Smooth muscle cell (in vitro differentiated cells): ENCODE data around the gene HSPA4. TPM values are rescaled to one million over a fixed set of nuclear protein-coding genes. Genes with fewer than 3 reads are reported as not detected.
"Not testable (repeated sequence)": the region's sequence is repeated elsewhere in the genome, so short reads cannot be mapped to it uniquely, and the experiment has no call there.

Experiments used
- DNase-seq: peaks from one replicate; lab custom pipeline; 2025; ENCODE audit not compliant: unreplicated experiment; lab: John Stamatoyannopoulos, UW
- H2AFZ ChIP-seq: fragments of 200-600 bp; sonication (generic); 2 replicates; pipeline ENCODE4 v1.6.0; 2016; ENCODE audit warnings: antibody characterized with exemption, low read depth, mild to moderate bottlenecking
- H3F3A ChIP-seq: fragments of 200-600 bp; sonication (generic); 2 replicates; pipeline ENCODE4 v1.6.0; 2017; ENCODE audit warnings: antibody characterized with exemption, low read depth
- H3K27ac ChIP-seq: fragments of 200-600 bp; sonication (generic); 2 replicates; pipeline ENCODE4 v1.5.1; 2016; ENCODE audit warnings: low read depth, mild to moderate bottlenecking
- H3K27me3 ChIP-seq: fragments of 200-600 bp; sonication (generic); 2 replicates; pipeline ENCODE4 v1.6.1; 2016; ENCODE audit warnings: low read depth, mild to moderate bottlenecking
- H3K36me3 ChIP-seq: fragments of 200-600 bp; sonication (generic); 2 replicates; pipeline ENCODE4 v1.5.1; 2016; ENCODE audit warnings: low read depth
- H3K4me1 ChIP-seq: fragments of 200-600 bp; sonication (generic); 2 replicates; pipeline ENCODE4 v1.5.1; 2016; ENCODE audit warnings: low read depth
- H3K4me2 ChIP-seq: fragments of 200-600 bp; sonication (generic); 2 replicates; pipeline ENCODE4 v1.6.0; 2016; ENCODE audit warnings: mild to moderate bottlenecking
- H3K4me3 ChIP-seq: fragments of 200-600 bp; sonication (generic); 2 replicates; pipeline ENCODE4 v1.5.1; 2016; ENCODE audit warnings: mild to moderate bottlenecking
- H3K79me2 ChIP-seq: fragments of 200-600 bp; sonication (generic); 2 replicates; pipeline ENCODE4 v1.6.0; 2016; ENCODE audit warnings: low read depth, mild to moderate bottlenecking
- H3K9ac ChIP-seq: fragments of 200-600 bp; sonication (generic); 2 replicates; pipeline ENCODE4 v1.6.0; 2016; ENCODE audit warnings: low read depth
- H3K9me3 ChIP-seq: fragments of 200-600 bp; sonication (generic); replicated peaks from 2 replicates; pipeline ENCODE4 v1.5.1; 2016; ENCODE audit warnings: low read depth
- H4K20me1 ChIP-seq: fragments of 200-600 bp; sonication (generic); 2 replicates; pipeline ENCODE4 v1.6.0; 2016; ENCODE audit warnings: low read depth
- WGBS: methylation state at CpG from one replicate; pipeline ENCODE4 v1.1.7; 2016; ENCODE audit warnings: low lambda C conversion rate; 5-methylcytosine and 5-hydroxymethylcytosine counted together
- polyA plus RNA-seq: library from polyadenylated mRNA; unstranded; fragments of >200 nt; fragmentation: Nextera tagmentation; extraction: Ambion mirVana; gene quantifications from 2 replicates; pipeline ENCODE4 v1.2.1, GENCODE V29; 2016
- total RNA-seq: library from RNA; depleted of rRNA; stranded (reverse); fragments of >200 nt; gene quantifications from 2 replicates; pipeline ENCODE4 v1.2.3, GENCODE V29; 2014
- TF ChIP-seq, protein P1 (sequence below): fragments of 200-600 bp; sonication (generic); IDR thresholded peaks from 2 replicates; pipeline ENCODE4 v1.5.1; 2017; ENCODE audit warnings: borderline replicate concordance, mild to moderate bottlenecking, antibody characterized with exemption; ENCODE audit not compliant: insufficient read depth, poor library complexity, severe bottlenecking

HSPA4 gene
- total and polyA plus RNA-seq, 2 experiments from 2014 or later, result 73.2 to 90.3 TPM

DNA sequence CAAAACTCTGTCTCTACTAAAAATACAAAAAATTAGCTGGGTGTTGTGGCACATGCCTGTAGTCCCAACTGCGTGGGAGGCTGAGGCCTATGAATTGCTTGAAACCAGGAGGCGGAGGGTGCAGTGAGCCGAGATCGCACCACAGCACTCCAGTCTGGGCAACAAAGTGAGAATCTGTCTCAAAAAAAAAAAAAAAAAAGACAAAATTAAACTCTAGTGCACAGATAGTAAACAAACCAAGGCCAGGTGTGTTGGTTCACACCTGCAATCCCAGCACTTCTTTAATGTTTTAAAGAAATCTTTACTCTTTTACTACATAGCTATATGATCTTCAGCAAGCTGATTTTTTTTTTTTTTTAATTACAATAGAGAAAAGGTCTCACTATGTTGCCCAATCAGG lies 33.8 kb upstream of the HSPA4 start:
- no peaks in the 10 kb centered on the region for H3K27me3 ChIP-seq
- H3K4me2 ChIP-seq, result no peak overlapping the region
- no peaks in the 10 kb centered on the region for H3K36me3 ChIP-seq
- no peaks in the 10 kb centered on the region for H3F3A ChIP-seq
- no peak overlapping the region for H3K27ac ChIP-seq
- WGBS, result 98% methylated on average over 4 of the region's 4 CpGs
- TF ChIP-seq, protein P1, sequence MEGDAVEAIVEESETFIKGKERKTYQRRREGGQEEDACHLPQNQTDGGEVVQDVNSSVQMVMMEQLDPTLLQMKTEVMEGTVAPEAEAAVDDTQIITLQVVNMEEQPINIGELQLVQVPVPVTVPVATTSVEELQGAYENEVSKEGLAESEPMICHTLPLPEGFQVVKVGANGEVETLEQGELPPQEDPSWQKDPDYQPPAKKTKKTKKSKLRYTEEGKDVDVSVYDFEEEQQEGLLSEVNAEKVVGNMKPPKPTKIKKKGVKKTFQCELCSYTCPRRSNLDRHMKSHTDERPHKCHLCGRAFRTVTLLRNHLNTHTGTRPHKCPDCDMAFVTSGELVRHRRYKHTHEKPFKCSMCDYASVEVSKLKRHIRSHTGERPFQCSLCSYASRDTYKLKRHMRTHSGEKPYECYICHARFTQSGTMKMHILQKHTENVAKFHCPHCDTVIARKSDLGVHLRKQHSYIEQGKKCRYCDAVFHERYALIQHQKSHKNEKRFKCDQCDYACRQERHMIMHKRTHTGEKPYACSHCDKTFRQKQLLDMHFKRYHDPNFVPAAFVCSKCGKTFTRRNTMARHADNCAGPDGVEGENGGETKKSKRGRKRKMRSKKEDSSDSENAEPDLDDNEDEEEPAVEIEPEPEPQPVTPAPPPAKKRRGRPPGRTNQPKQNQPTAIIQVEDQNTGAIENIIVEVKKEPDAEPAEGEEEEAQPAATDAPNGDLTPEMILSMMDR, result no peak
- no peak overlapping the region for H3K4me3 ChIP-seq
- H4K20me1 ChIP-seq, result peaks cover 34% of the 10 kb centered on the region
- H2AFZ ChIP-seq, result no peak overlapping the region
- peaks cover 55% of the 10 kb centered on the region for H3K79me2 ChIP-seq
- no peaks in the 10 kb centered on the region for H3K4me1 ChIP-seq
- DNase-seq, result no peak
- no peak overlapping the region for H3K9ac ChIP-seq
- H3K9me3 ChIP-seq, result no peaks in the 10 kb centered on the region

- not testable (repeated sequence) for H3K4me1 ChIP-seq, H3K4me3 ChIP-seq, H3K27me3 ChIP-seq, H3K27ac ChIP-seq, H3F3A ChIP-seq, H3K9me3 ChIP-seq, DNase-seq, H3K4me2 ChIP-seq, H3K36me3 ChIP-seq, H2AFZ ChIP-seq, H3K9ac ChIP-seq
- H3K79me2 ChIP-seq, result peaks cover 60% of the 10 kb centered on the region
- WGBS, result 91% methylated on average over 7 of the region's 7 CpGs
- peaks cover 28% of the 10 kb centered on the region for H4K20me1 ChIP-seq
Measured at GRCh38 chr5:133019471-133019870, 32.3 kb upstream of the HSPA4 start.

DNA sequence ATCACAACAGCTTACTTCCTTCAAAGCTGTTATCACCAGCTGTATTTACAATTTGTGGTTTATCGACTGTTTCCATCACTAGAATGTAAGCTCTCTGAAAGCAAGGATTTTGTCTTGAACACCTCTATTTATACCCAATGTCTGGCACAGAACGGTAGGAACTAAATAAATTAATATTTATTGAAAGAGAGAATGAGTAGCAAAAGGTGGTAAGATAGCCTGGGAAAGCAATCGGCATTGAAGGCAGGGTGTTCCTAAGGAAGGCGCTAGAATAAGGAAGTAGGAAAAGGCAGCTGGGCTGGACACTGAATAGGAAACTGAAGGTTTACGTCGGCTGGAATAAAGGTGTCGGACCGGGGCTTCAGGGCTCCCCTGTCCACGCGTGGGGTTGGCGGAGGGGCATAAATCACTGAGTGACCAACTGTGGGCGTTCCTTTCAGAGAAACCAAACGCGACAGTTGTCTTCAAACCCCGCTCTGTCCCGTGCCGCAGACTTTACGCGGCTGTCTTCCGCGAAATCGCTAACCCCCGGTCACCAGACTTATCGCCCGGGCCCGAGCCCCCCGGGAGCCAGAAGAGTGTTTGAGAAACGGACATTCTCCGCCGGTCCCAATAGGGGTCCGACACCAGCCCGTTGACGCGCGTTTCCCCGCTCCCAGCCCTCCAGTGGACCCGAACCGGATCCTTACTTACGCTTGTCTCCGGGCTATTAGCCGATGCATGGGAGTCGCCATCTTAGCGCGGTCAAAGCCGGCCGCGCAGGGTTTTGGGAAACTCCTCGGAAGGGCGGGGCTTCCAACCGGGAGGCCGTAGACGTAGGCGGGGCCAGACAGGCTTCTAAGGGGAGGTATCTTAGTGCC lies 25.8 kb upstream of the HSPA4 start, which contains the start of gene ZCCHC10:
ZCCHC10 (minus strand) TSS at position 746 of the 860 bp plus-strand sequence; CDS start at position 734, 12 bp downstream.
- peaks cover 6% of the 10 kb centered on the region for H3K4me1 ChIP-seq
- H3K27me3 ChIP-seq, result no peaks in the 10 kb centered on the region
- peak; percentile 80 for DNase-seq
- H3K36me3 ChIP-seq, result no peaks in the 10 kb centered on the region
- H3K27ac ChIP-seq, result peak within 1 kb of the TSS; percentile 99
- peak within 1 kb of the TSS; percentile 99 for H3K4me3 ChIP-seq
- H3K4me2 ChIP-seq, result peak within 1 kb of the TSS; percentile 85
- H3F3A ChIP-seq, result peaks cover 4% of the 10 kb centered on the region
- TF ChIP-seq, protein P1, result no peak
- WGBS, result 1% methylated on average over 53 of the region's 53 CpGs
- peaks cover 45% of the 10 kb centered on the region for H3K79me2 ChIP-seq
- H3K9me3 ChIP-seq, result no peaks in the 10 kb centered on the region
- H2AFZ ChIP-seq, result peak within 1 kb of the TSS; percentile 99
- H4K20me1 ChIP-seq, result peaks cover 11% of the 10 kb centered on the region
- H3K9ac ChIP-seq, result peak within 1 kb of the TSS; percentile 99

GRCh38 chr5:133026664-133027153 lies 25.1 kb upstream of the HSPA4 start:
- H2AFZ ChIP-seq, result peak overlapping the region; percentile 99
- DNase-seq, result no peak
- WGBS, result 18% methylated on average over 11 of the region's 15 CpGs
- H3K79me2 ChIP-seq, result peaks cover 39% of the 10 kb centered on the region
- H3F3A ChIP-seq, result peaks cover 4% of the 10 kb centered on the region
- peak overlapping the region; percentile 99 for H3K4me3 ChIP-seq
- peaks cover 6% of the 10 kb centered on the region for H3K4me1 ChIP-seq
- H3K4me2 ChIP-seq, result peak overlapping the region; percentile 85
- peak overlapping the region; percentile 58 for H3K9ac ChIP-seq
- H3K36me3 ChIP-seq, result no peaks in the 10 kb centered on the region
- TF ChIP-seq, protein P1, result no peak
- H4K20me1 ChIP-seq, result peaks cover 11% of the 10 kb centered on the region
- H3K9me3 ChIP-seq, result no peaks in the 10 kb centered on the region
- H3K27me3 ChIP-seq, result no peaks in the 10 kb centered on the region
- H3K27ac ChIP-seq, result peak overlapping the region; percentile 99
